IPS-15b (cell line): Measurements from ENCODE around the gene SYNE3.
A peak's percentile ranks its signal among the peaks of the same experiment; 100 is the strongest.
"Not testable (repeated sequence)": the region's sequence is repeated elsewhere in the genome, so short reads cannot be mapped to it uniquely, and the experiment has no call there.

ENCODE experiments used
- H3K27me3 ChIP-seq: one replicate; pipeline ENCODE4 v1.6.1; 2013; ENCODE audit warnings: low read length; ENCODE audit not compliant: control insufficient read depth, insufficient read depth
- H3K36me3 ChIP-seq: one replicate; pipeline ENCODE4 v1.6.1; 2013; ENCODE audit warnings: low read length; ENCODE audit not compliant: control insufficient read depth, insufficient read depth
- H3K4me1 ChIP-seq: one replicate; pipeline ENCODE4 v1.6.1; 2013; ENCODE audit warnings: mild to moderate bottlenecking, low read length; ENCODE audit not compliant: control insufficient read depth, insufficient read depth
- H3K4me3 ChIP-seq: one replicate; pipeline ENCODE4 v1.5.1; 2013; ENCODE audit warnings: low read depth, low read length
- H3K9ac ChIP-seq: one replicate; pipeline ENCODE4 v1.6.1; 2013; ENCODE audit warnings: low read depth, mild to moderate bottlenecking, low read length
- H3K9me3 ChIP-seq: one replicate; pipeline ENCODE4 v1.6.1; 2013; ENCODE audit warnings: mild to moderate bottlenecking, low read length; ENCODE audit not compliant: control insufficient read depth, insufficient read depth

The SYNE3 gene

GRCh38 chr14:95521001-95521400 is 4.6 kb upstream of the SYNE3 start:
- Histone ChIP-seq H3K4me1 (peaks cover 4% of the 10 kb centered on the region), H3K27me3 (peaks cover 25% of the 10 kb centered on the region), H3K9me3 (no peaks in the 10 kb centered on the region), H3K9ac (no peak overlapping the region), H3K36me3 (no peaks in the 10 kb centered on the region), H3K4me3 (no peak overlapping the region)

GRCh38 chr14:95520346-95520745 is 3.9 kb upstream of the SYNE3 start:
- no peaks in the 10 kb centered on the region for H3K36me3 ChIP-seq
- peaks cover 31% of the 10 kb centered on the region for H3K27me3 ChIP-seq
- H3K9ac ChIP-seq = no peak overlapping the region
- no peaks in the 10 kb centered on the region for H3K9me3 ChIP-seq
- H3K4me3 ChIP-seq = no peak overlapping the region
- peaks cover 3% of the 10 kb centered on the region for H3K4me1 ChIP-seq

GRCh38 chr14:95519699-95520098 is 3.2 kb upstream of the SYNE3 start:
- Histone ChIP-seq H3K9me3 (no peaks in the 10 kb centered on the region), H3K27me3 (peaks cover 36% of the 10 kb centered on the region), H3K4me3 (no peak overlapping the region), H3K9ac (no peak overlapping the region), H3K36me3 (no peaks in the 10 kb centered on the region), H3K4me1 (peaks cover 3% of the 10 kb centered on the region)

GRCh38 chr14:95518045-95518751 is 1.7 kb upstream of the SYNE3 start:
- no peaks in the 10 kb centered on the region for H3K36me3 ChIP-seq
- no peak overlapping the region for H3K9ac ChIP-seq
- H3K4me3 ChIP-seq = no peak overlapping the region
- H3K9me3 ChIP-seq = no peaks in the 10 kb centered on the region
- H3K27me3 ChIP-seq = peaks cover 38% of the 10 kb centered on the region
- H3K4me1 ChIP-seq = peaks cover 3% of the 10 kb centered on the region

- peaks cover 38% of the 10 kb centered on the region for H3K27me3 ChIP-seq
- H3K36me3 ChIP-seq = no peaks in the 10 kb centered on the region
- H3K4me1 ChIP-seq = peaks cover 3% of the 10 kb centered on the region
- H3K9ac ChIP-seq = no peak overlapping the region
- H3K9me3 ChIP-seq = no peaks in the 10 kb centered on the region
- peak overlapping the region; percentile 49 for H3K4me3 ChIP-seq
These were observed 576 bp downstream of the SYNE3 start for GRCh38 chr14:95515596-95516552.

- peaks cover 38% of the 10 kb centered on the region for H3K27me3 ChIP-seq
- peaks cover 3% of the 10 kb centered on the region for H3K4me1 ChIP-seq
- H3K4me3 ChIP-seq = no peak overlapping the region
- no peaks in the 10 kb centered on the region for H3K36me3 ChIP-seq
- H3K9me3 ChIP-seq = no peaks in the 10 kb centered on the region
- no peak overlapping the region for H3K9ac ChIP-seq
These were observed 1.4 kb downstream of the SYNE3 start for GRCh38 chr14:95515080-95515489.

- no peaks in the 10 kb centered on the region for H3K9me3 ChIP-seq
- no peak overlapping the region for H3K9ac ChIP-seq
- peaks cover 3% of the 10 kb centered on the region for H3K4me1 ChIP-seq
- no peaks in the 10 kb centered on the region for H3K36me3 ChIP-seq
- peaks cover 37% of the 10 kb centered on the region for H3K27me3 ChIP-seq
- H3K4me3 ChIP-seq = no peak overlapping the region
These were observed 2.0 kb downstream of the SYNE3 start for GRCh38 chr14:95514131-95515079.

- Histone ChIP-seq H3K4me3 (no peak overlapping the region), H3K4me1 (peaks cover 3% of the 10 kb centered on the region), H3K27me3 (peaks cover 28% of the 10 kb centered on the region), H3K9ac (no peak overlapping the region), H3K36me3 (no peaks in the 10 kb centered on the region), H3K9me3 (no peaks in the 10 kb centered on the region)
These were observed 3.2 kb downstream of the SYNE3 start for GRCh38 chr14:95513291-95513690.

- Histone ChIP-seq H3K9me3 (no peaks in the 10 kb centered on the region), H3K9ac (no peak overlapping the region), H3K36me3 (no peaks in the 10 kb centered on the region), H3K4me3 (no peak overlapping the region), H3K27me3 (peaks cover 12% of the 10 kb centered on the region), H3K4me1 (peaks cover 3% of the 10 kb centered on the region)
These were observed 4.8 kb downstream of the SYNE3 start for GRCh38 chr14:95511687-95512086.

- Histone ChIP-seq H3K9me3 (no peaks in the 10 kb centered on the region), H3K36me3 (no peaks in the 10 kb centered on the region), H3K4me3 (no peak overlapping the region), H3K27me3 (peaks cover 11% of the 10 kb centered on the region), H3K9ac (no peak overlapping the region), H3K4me1 (peaks cover 2% of the 10 kb centered on the region)
These were observed 5.6 kb downstream of the SYNE3 start for GRCh38 chr14:95510804-95511203.

GRCh38 chr14:95510344-95510743 is 6.1 kb downstream of the SYNE3 start:
- H3K9me3 ChIP-seq, H3K27me3 ChIP-seq, H3K4me1 ChIP-seq, H3K36me3 ChIP-seq, H3K4me3 ChIP-seq, H3K9ac ChIP-seq: not testable (repeated sequence)
